CD14-positive monocyte (primary cell): ENCODE results near the gene AOAH. TPM values are rescaled to one million over a fixed set of nuclear protein-coding genes. Genes with fewer than 3 reads are reported as not detected.
"Not testable (repeated sequence)": the region's sequence is repeated elsewhere in the genome, so short reads cannot be mapped to it uniquely, and the experiment has no call there.

Experiments used
- DNase-seq, 3 donors: peaks; one replicate each; pipeline ENCODE4 v3.0.0-alpha.2; 2011 to 2022
- H2AFZ ChIP-seq: 2 replicates; pipeline ENCODE4 v1.6.0; 2012; ENCODE audit warnings: mild to moderate bottlenecking, low read depth, low read length, inconsistent platforms; ENCODE audit not compliant: insufficient read depth, poor library complexity, severe bottlenecking
- H3K27ac ChIP-seq, 2 donors: 1 replicate in 1 of 2; 2 replicates in 1 of 2; pipeline ENCODE4 v1.5.1; 2012 to 2013; ENCODE audit warnings: low read length in 2 of 2, control low read depth in 1 of 2, inconsistent platforms in 1 of 2, low read depth in 1 of 2, mild to moderate bottlenecking in 1 of 2
- H3K27me3 ChIP-seq, 2 donors: one replicate each; pipeline versions ENCODE4 v1.6.0 to v1.6.1; 2011 to 2013; ENCODE audit warnings: low read length in 2 of 2; ENCODE audit not compliant: control insufficient read depth in 2 of 2, insufficient read depth in 2 of 2
- H3K36me3 ChIP-seq, 2 donors: replicated peaks in 1 of 2; 1 replicate in 1 of 2; 2 replicates in 1 of 2; pipeline versions ENCODE4 v1.5.1 to v1.6.1; 2012 to 2013; ENCODE audit warnings: low read length in 2 of 2, control low read depth in 1 of 2, inconsistent platforms in 1 of 2, mild to moderate bottlenecking in 1 of 2; ENCODE audit not compliant: insufficient read depth in 2 of 2, control insufficient read depth in 1 of 2
- H3K4me1 ChIP-seq, 2 donors: 1 replicate in 1 of 2; 2 replicates in 1 of 2; pipeline versions ENCODE4 v1.5.1 to v1.6.1; 2012 to 2013; ENCODE audit warnings: low read length in 2 of 2, control low read depth in 1 of 2, inconsistent platforms in 1 of 2, mild to moderate bottlenecking in 1 of 2, moderate library complexity in 1 of 2; ENCODE audit not compliant: insufficient read depth in 2 of 2, control insufficient read depth in 1 of 2
- H3K4me2 ChIP-seq: replicated peaks from 2 replicates; pipeline ENCODE3; 2012; ENCODE audit warnings: low read length, moderate library complexity, mild to moderate bottlenecking; ENCODE audit not compliant: poor library complexity, severe bottlenecking; ENCODE audit errors: extremely low read depth
- H3K4me3 ChIP-seq, 3 experiments: fragments of 200-600 bp in 1 of 3; sonication (generic) in 1 of 3; replicated peaks in 1 of 3; 1 replicate in 2 of 3; 2 replicates in 1 of 3; pipeline ENCODE4 v1.5.1; 2011 to 2013; ENCODE audit warnings: low read length in 3 of 3, mild to moderate bottlenecking in 3 of 3, control low read depth in 2 of 3, low read depth in 2 of 3, inconsistent platforms in 1 of 3, moderate library complexity in 1 of 3
- H3K79me2 ChIP-seq: 2 replicates; pipeline ENCODE4 v1.6.0; 2012; ENCODE audit warnings: mild to moderate bottlenecking, control low read depth, inconsistent platforms, low read length, moderate library complexity; ENCODE audit not compliant: insufficient read depth
- H3K9ac ChIP-seq: 2 replicates; pipeline ENCODE4 v1.6.0; 2017; ENCODE audit warnings: low read length, mild to moderate bottlenecking; ENCODE audit not compliant: insufficient read depth, poor library complexity, severe bottlenecking
- H3K9me3 ChIP-seq, 2 donors: replicated peaks in 1 of 2; 1 replicate in 1 of 2; 2 replicates in 1 of 2; pipeline versions ENCODE4 v1.5.1 to v1.6.1; 2012 to 2013; ENCODE audit warnings: low read length in 2 of 2, control low read depth in 1 of 2; ENCODE audit not compliant: control insufficient read depth in 1 of 2, insufficient read depth in 1 of 2
- H4K20me1 ChIP-seq: 2 replicates; pipeline ENCODE4 v1.6.0; 2012; ENCODE audit warnings: mild to moderate bottlenecking, low read length, control low read depth, moderate library complexity; ENCODE audit not compliant: insufficient read depth
- H3K27ac Mint-ChIP-seq, 7 donors: one replicate each; pipeline ENCODE4 v1.8.0; 2020; ENCODE audit warnings: mild to moderate bottlenecking in 7 of 7, mixed read lengths in 7 of 7, moderate library complexity in 6 of 7, inconsistent platforms in 2 of 7
- H3K27me3 Mint-ChIP-seq, 3 donors: one replicate each; pipeline ENCODE4 v1.8.0; 2021 to 2022; ENCODE audit warnings: low read depth in 3 of 3, mild to moderate bottlenecking in 3 of 3, mixed read lengths in 3 of 3, moderate library complexity in 3 of 3, inconsistent platforms in 1 of 3
- H3K36me3 Mint-ChIP-seq, 2 donors: one replicate each; pipeline ENCODE4 v1.8.0; 2020; ENCODE audit warnings: mixed read lengths in 2 of 2, inconsistent platforms in 1 of 2, mild to moderate bottlenecking in 1 of 2
- H3K4me1 Mint-ChIP-seq: one replicate; pipeline ENCODE4 v1.8.0; 2020; ENCODE audit warnings: mild to moderate bottlenecking, mixed read lengths
- H3K4me3 Mint-ChIP-seq, 2 donors: one replicate each; pipeline ENCODE4 v1.8.0; 2020; ENCODE audit warnings: mild to moderate bottlenecking in 2 of 2, mixed read lengths in 2 of 2, moderate library complexity in 1 of 2
- H3K9me3 Mint-ChIP-seq, 7 donors: one replicate each; pipeline ENCODE4 v1.8.0; 2020 to 2022; ENCODE audit warnings: mixed read lengths in 7 of 7, mild to moderate bottlenecking in 6 of 7, moderate library complexity in 6 of 7, inconsistent platforms in 2 of 7
- CTCF ChIP-seq: fragments of 200-600 bp; IDR thresholded peaks from one replicate; pipeline ENCODE4 v1.8.0; 2022; ENCODE audit warnings: antibody characterized with exemption, mild to moderate bottlenecking
- WGBS: methylation state at CpG from one replicate; pipeline ENCODE4 v1.1.5; 2013; ENCODE audit warnings: missing lambda C conversion rate; ENCODE audit not compliant: insufficient coverage; 5-methylcytosine and 5-hydroxymethylcytosine counted together
- intact Hi-C, 2 donors: fragments of 100-400 bp; cut with micrococcal nuclease; formaldehyde crosslinking; loops; one replicate each; pipeline versions ENCODE4 v1.15.0 to v1.15.1; 2023
- polyA plus RNA-seq, 3 donors: library from polyadenylated mRNA; depleted of rRNA in 1 of 3; unstranded in 2 of 3; stranded (reverse) in 1 of 3; fragments of 300-500 nt in 2 of 3; fragments of >200 nt in 1 of 3; fragmentation: Illumina TruSeq in 2 of 3; gene quantifications; 1 replicate in 2 of 3; 2 replicates in 1 of 3; pipeline ENCODE4 v1.2.3, GENCODE V29; 2012 to 2021

Gene AOAH
- polyA plus RNA-seq, 3 donors = 305 to 467 (median 349) TPM

DNA sequence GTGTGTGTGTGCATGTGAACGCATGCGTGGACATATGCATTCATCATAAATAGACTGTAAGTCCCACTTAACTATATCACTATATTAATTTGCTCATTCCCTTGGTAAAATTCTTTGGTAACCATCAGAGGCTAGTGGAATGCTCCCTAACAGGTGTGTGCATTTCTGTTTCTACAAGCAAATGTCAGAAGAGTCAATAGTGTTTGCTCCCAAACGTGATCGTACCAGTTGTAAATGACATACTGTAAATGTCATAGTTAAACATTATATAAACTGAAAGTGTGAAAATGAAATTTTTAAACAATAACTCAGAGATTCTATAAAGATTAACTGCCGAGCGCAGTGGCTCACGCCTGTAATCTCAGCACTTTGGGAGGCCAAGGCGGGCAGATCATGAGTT, 240.0 kb downstream of the AOAH start:
- intact Hi-C loops = loop anchor here in 1 of 2 donors (10.0 kb wide), 1 partner anchor 721 kb away; no protein-coding TSS in a partner anchor
- no peak overlapping the region for H3K9ac ChIP-seq
- H3K27me3 Mint-ChIP-seq = peaks cover 0 to 3% (median 2%) of the 10 kb centered on the region in 3 donors
- peaks cover 0 to 1% of the 10 kb centered on the region in 2 donors for H3K9me3 ChIP-seq
- no peaks in the 10 kb centered on the region for H3K4me1 ChIP-seq
- no peak overlapping the region for H3K4me2 ChIP-seq
- no peaks in the 10 kb centered on the region for H4K20me1 ChIP-seq
- H3K27ac ChIP-seq = no peak overlapping the region
- H3K36me3 ChIP-seq = no peaks in the 10 kb centered on the region
- WGBS = 100% methylated on average over 1 of the region's 8 CpGs
- no peak overlapping the region for H3K27ac Mint-ChIP-seq
- no peak for TF ChIP-seq CTCF
- H3K4me3 ChIP-seq = no peak overlapping the region
- H3K27me3 ChIP-seq = no peaks in the 10 kb centered on the region
- H3K9me3 Mint-ChIP-seq = peaks cover 3 to 15% (median 8%) of the 10 kb centered on the region in 7 donors
- no peaks in the 10 kb centered on the region for H3K79me2 ChIP-seq
- no peak for DNase-seq
- no peak overlapping the region for H3K4me3 Mint-ChIP-seq
- no peak overlapping the region for H2AFZ ChIP-seq
- no peaks in the 10 kb centered on the region for H3K4me1 Mint-ChIP-seq
- no peaks in the 10 kb centered on the region for H3K36me3 Mint-ChIP-seq

GRCh38 chr7:36483853-36484252, 240.4 kb downstream of the AOAH start:
- H4K20me1 ChIP-seq, H3K27ac ChIP-seq, H3K27me3 ChIP-seq, H3K4me1 ChIP-seq, H3K4me3 Mint-ChIP-seq, DNase-seq, H3K27ac Mint-ChIP-seq, H3K4me1 Mint-ChIP-seq, H3K9me3 ChIP-seq, H3K36me3 Mint-ChIP-seq, H3K4me3 ChIP-seq, H3K36me3 ChIP-seq, H3K27me3 Mint-ChIP-seq, H3K9ac ChIP-seq, H3K4me2 ChIP-seq, H2AFZ ChIP-seq, H3K79me2 ChIP-seq: not testable (repeated sequence)
- intact Hi-C loops = loop anchor here in 1 of 2 donors (10.0 kb wide), 1 partner anchor 721 kb away; no protein-coding TSS in a partner anchor
- H3K9me3 Mint-ChIP-seq = peaks cover 5 to 19% (median 11%) of the 10 kb centered on the region in 7 donors
- WGBS = 100% methylated on average over 3 of the region's 4 CpGs
